GM13976 (cell line): ENCODE data around the gene TXNIP.

Experiments used
- DNase-seq: peaks from one replicate; pipeline ENCODE4 v3.0.0; 2012; ENCODE audit warnings: low spot score
- CTCF ChIP-seq: IDR thresholded peaks from 2 replicates; pipeline ENCODE4 v1.5.1; 2012; ENCODE audit warnings: borderline replicate concordance, mild to moderate bottlenecking; ENCODE audit not compliant: insufficient read depth; ENCODE audit errors: extremely low read depth, missing control alignments, control extremely low read depth
- in situ Hi-C: fragments of 300-500 bp; cut with MboI; formaldehyde crosslinking; loops from one replicate; pipeline ENCODE4 v1.12.0; 2022; ENCODE audit warnings: low sequenced_read_pairs, mixed read lengths, inconsistent platforms; ENCODE audit not compliant: unreplicated experiment

Gene TXNIP

GRCh38 chr1:145995964-145996432 lies 381 bp downstream of the TXNIP start:
- no peak for TF ChIP-seq CTCF
- no peak for DNase-seq
- in situ Hi-C loops, result loop anchor here (10.0 kb wide), 1 partner anchor 161 kb away; no protein-coding TSS in a partner anchor

- in situ Hi-C loops, result loop anchor here (10.0 kb wide), 1 partner anchor 161 kb away; no protein-coding TSS in a partner anchor
- DNase-seq, result no peak
- TF ChIP-seq CTCF, result no peak
Observed at GRCh38 chr1:145995148-145995881, 1.1 kb downstream of the TXNIP start.

- no peak for TF ChIP-seq CTCF
- in situ Hi-C loops, result loop anchor here (10.0 kb wide), 1 partner anchor 160 kb away; no protein-coding TSS in a partner anchor
- no peak for DNase-seq
Observed at GRCh38 chr1:145994391-145995120, 1.8 kb downstream of the TXNIP start.

GRCh38 chr1:145993618-145994390 lies 2.6 kb downstream of the TXNIP start:
- no peak for TF ChIP-seq CTCF
- no peak for DNase-seq
- in situ Hi-C loops, result loop anchor here (10.0 kb wide), 1 partner anchor 159 kb away; no protein-coding TSS in a partner anchor

- no peak for TF ChIP-seq CTCF
- in situ Hi-C loops, result loop anchor here (10.0 kb wide), 1 partner anchor 158 kb away; no protein-coding TSS in a partner anchor
- no peak for DNase-seq
Observed at GRCh38 chr1:145992958-145993617, 3.3 kb downstream of the TXNIP start.

GRCh38 chr1:145992502-145992936 lies 3.9 kb downstream of the TXNIP start:
- in situ Hi-C loops, result loop anchor here (10.0 kb wide), 1 partner anchor 158 kb away; no protein-coding TSS in a partner anchor

More at GRCh38 chr1:145992502-145992936, 3.9 kb downstream of the TXNIP start:
- no peak for DNase-seq
- no peak for TF ChIP-seq CTCF
